Panc1 (cell line): ENCODE results near the gene ARHGEF17. TPM values are rescaled to one million over a fixed set of nuclear protein-coding genes. Genes with fewer than 3 reads are reported as not detected.

Source experiments
- ATAC-seq: fragments of 200-7000 bp; cut with Tn5 transposase; 2 replicates; pipeline ENCODE4 v1.9.1; 2020; ENCODE audit warnings: mild to moderate bottlenecking, moderate library complexity
- BruUV-seq: library from RNA; stranded (reverse); fragments of 400-500 nt; replicated peaks from 2 replicates; lab custom pipeline; 2021; lab: Mats Ljungman, UMichigan
- CTCF ChIA-PET: fragments of 300-600 bp; sonication (Branson Sonifier 250); formaldehyde crosslinking; loops from one replicate; lab custom pipeline; 2022; ENCODE audit warnings: antibody characterized with exemption; lab: Charles Lee
- POLR2A ChIA-PET: fragments of 300-600 bp; sonication (Branson Sonifier 250); formaldehyde crosslinking; loops from one replicate; lab custom pipeline; 2022; ENCODE audit warnings: antibody characterized with exemption; lab: Charles Lee
- DNase-seq: peaks from one replicate; pipeline ENCODE4 v3.0.0-alpha.2; 2010; ENCODE audit warnings: low read depth, low spot score
- H3K27ac ChIP-seq: 2 replicates; pipeline ENCODE4 v1.5.1; 2011; ENCODE audit warnings: mild to moderate bottlenecking, low read length, inconsistent platforms
- H3K27me3 ChIP-seq: fragments of 200-500 bp; sonication (Bioruptor generic); 2 replicates; pipeline ENCODE4 v1.6.0; 2014; ENCODE audit warnings: low read length, inconsistent platforms; ENCODE audit not compliant: control insufficient read depth, insufficient read depth
- H3K36me3 ChIP-seq: fragments of 200-500 bp; sonication (Bioruptor generic); 2 replicates; pipeline ENCODE4 v1.5.1; 2014; ENCODE audit warnings: inconsistent platforms, mild to moderate bottlenecking, low read length, moderate library complexity; ENCODE audit not compliant: control insufficient read depth, insufficient read depth
- H3K4me1 ChIP-seq: 2 replicates; pipeline ENCODE4 v1.5.1; 2011; ENCODE audit warnings: inconsistent platforms, mild to moderate bottlenecking, low read length, moderate library complexity; ENCODE audit not compliant: control insufficient read depth, insufficient read depth
- H3K4me3 ChIP-seq, 2 experiments: 2 replicates each; pipeline ENCODE4 v1.5.1; 2011 to 2012; ENCODE audit warnings: low read depth in 2 of 2, low read length in 2 of 2, mild to moderate bottlenecking in 2 of 2, inconsistent platforms in 1 of 2, moderate library complexity in 1 of 2
- H3K9me3 ChIP-seq: fragments of 200-500 bp; sonication (Bioruptor generic); 2 replicates; pipeline ENCODE4 v1.5.1; 2014; ENCODE audit warnings: low read depth, mild to moderate bottlenecking, inconsistent platforms, low read length, moderate library complexity; ENCODE audit not compliant: control insufficient read depth, insufficient read depth
- POLR2AphosphoS5 ChIP-seq: IDR thresholded peaks from 2 replicates; pipeline ENCODE4 v1.6.1; 2012; ENCODE audit warnings: mild to moderate bottlenecking, low read depth, low read length, moderate library complexity
- REST ChIP-seq, 2 experiments: IDR thresholded peaks; 2 replicates each; pipeline ENCODE4 v1.6.1; 2011 to 2012; ENCODE audit warnings: low read depth in 2 of 2, control low read depth in 1 of 2, low read length in 1 of 2, mild to moderate bottlenecking in 1 of 2, moderate library complexity in 1 of 2; ENCODE audit not compliant: insufficient read depth in 1 of 2
- SIN3A ChIP-seq: IDR thresholded peaks from 2 replicates; pipeline ENCODE4 v1.6.1; 2012; ENCODE audit warnings: low read depth, mild to moderate bottlenecking, low read length, moderate library complexity, borderline replicate concordance; ENCODE audit not compliant: insufficient read depth
- TCF7L2 ChIP-seq: IDR thresholded peaks from 2 replicates; pipeline ENCODE4 v1.6.1; 2011; ENCODE audit warnings: mild to moderate bottlenecking, low read depth, low read length, inconsistent platforms
- in situ Hi-C: cut with HindIII; loops from 2 replicates; pipeline ENCODE4 v1.10.0; 2016; ENCODE audit warnings: low sequenced_read_pairs, low pct_unique_long_range_greater_than_20kb
- intact Hi-C: fragments of 100-400 bp; cut with micrococcal nuclease; formaldehyde crosslinking; loops from one replicate; pipeline ENCODE4 v1.10.0; 2022; ENCODE audit not compliant: unreplicated experiment
- total RNA-seq: library from RNA; stranded (reverse); gene quantifications from one replicate; pipeline ENCODE4 v1.2.1, GENCODE V29; 2021; ENCODE audit not compliant: unreplicated experiment
- TF ChIP-seq, protein P1 (sequence below): fragments of 450-650 bp; IDR thresholded peaks from 2 replicates; pipeline ENCODE4 v1.5.1; 2017; ENCODE audit warnings: mild to moderate bottlenecking

ARHGEF17 gene
- total RNA-seq, 1 experiment from 2014 or later: 43.2 TPM

DNA sequence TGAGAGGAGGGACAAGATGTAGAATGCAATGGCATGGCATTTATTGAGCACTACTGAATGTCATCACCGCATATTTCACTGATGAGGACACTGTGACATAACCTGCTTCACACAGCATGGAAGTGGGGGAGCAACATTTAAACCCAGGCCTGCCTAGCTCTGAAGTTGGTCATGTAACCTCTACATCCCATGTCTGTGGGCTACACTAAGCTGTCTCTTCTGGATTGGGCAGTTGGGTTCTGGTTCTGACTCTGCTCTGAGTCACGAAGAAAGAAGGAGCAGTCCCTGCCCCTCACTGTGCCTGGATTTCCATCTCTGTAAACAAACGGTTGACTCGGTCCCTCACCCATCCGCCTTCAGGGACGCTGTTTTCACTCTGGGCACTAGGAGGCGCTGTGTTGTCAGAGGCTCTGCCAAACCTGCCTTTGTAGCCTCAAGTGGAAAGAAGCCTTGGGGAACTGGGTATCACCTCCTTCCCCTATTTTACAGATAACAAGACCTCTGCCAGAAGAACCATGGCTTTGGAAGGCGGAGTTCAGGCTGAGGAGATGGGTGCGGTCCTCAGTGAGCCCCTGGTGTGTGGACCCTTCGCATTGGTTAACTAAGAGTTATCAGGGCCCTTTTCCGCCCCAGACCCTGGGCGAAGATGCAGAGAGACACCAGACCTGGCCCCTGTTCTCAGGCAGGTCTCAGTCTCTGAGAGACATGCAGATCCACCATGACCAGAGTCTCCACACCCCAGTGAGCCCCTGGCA is 12.7 kb upstream of the ARHGEF17 start:
- no peaks in the 10 kb centered on the region for H3K27me3 ChIP-seq
- ATAC-seq (peak; percentile 72), DNase-seq (peak; percentile 64)
- no peaks in the 10 kb centered on the region for H3K36me3 ChIP-seq
- ChIA-PET CTCF (interaction anchor here (0.9 to 1.4 kb wide), 2 partner anchors 12 to 40 kb away, joined by 5 read pairs; no protein-coding TSS in a partner anchor), POLR2A (no interaction called here)
- H3K4me1 ChIP-seq: no peaks in the 10 kb centered on the region
- intact Hi-C loops: no loop called here
- H3K4me3 ChIP-seq: no peak overlapping the region
- TF ChIP-seq, protein P1, sequence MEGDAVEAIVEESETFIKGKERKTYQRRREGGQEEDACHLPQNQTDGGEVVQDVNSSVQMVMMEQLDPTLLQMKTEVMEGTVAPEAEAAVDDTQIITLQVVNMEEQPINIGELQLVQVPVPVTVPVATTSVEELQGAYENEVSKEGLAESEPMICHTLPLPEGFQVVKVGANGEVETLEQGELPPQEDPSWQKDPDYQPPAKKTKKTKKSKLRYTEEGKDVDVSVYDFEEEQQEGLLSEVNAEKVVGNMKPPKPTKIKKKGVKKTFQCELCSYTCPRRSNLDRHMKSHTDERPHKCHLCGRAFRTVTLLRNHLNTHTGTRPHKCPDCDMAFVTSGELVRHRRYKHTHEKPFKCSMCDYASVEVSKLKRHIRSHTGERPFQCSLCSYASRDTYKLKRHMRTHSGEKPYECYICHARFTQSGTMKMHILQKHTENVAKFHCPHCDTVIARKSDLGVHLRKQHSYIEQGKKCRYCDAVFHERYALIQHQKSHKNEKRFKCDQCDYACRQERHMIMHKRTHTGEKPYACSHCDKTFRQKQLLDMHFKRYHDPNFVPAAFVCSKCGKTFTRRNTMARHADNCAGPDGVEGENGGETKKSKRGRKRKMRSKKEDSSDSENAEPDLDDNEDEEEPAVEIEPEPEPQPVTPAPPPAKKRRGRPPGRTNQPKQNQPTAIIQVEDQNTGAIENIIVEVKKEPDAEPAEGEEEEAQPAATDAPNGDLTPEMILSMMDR: peak; percentile 98
- TF ChIP-seq POLR2AphosphoS5 (no peak), TCF7L2 (no peak)
- no peak overlapping the region for H3K27ac ChIP-seq
- in situ Hi-C loops: no loop called here
- BruUV-seq: no TSS peak
- no peaks in the 10 kb centered on the region for H3K9me3 ChIP-seq

DNA sequence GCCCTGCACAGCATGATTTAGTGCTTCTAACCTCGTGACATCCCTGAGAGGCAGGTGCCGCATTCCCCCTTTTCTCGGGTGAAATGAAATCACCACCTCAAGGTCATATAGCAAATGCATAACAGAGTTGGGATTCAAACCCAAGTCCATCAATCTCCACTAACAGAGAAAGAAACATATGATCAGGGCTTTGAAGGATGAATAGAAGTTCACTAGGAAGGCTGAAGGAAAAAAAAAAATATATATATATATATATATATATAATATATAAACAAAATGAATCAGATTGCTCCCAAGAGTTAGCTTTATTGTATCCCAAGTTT is 12.1 kb upstream of the ARHGEF17 start:
- no peak for TF ChIP-seq REST (IDR thresholded peaks at IDR 0.05; ENCODE audit: insufficient read depth in 1 of 2, low read depth in 2 of 2, low read length in 1 of 2)
- TF ChIP-seq SIN3A: no peak
- TF ChIP-seq, protein P1: no peak
- no peak for TF ChIP-seq POLR2AphosphoS5
- no peak for TF ChIP-seq TCF7L2
- no peaks in the 10 kb centered on the region for H3K36me3 ChIP-seq
- H3K4me3 ChIP-seq: no peak overlapping the region
- H3K9me3 ChIP-seq: no peaks in the 10 kb centered on the region
- ChIA-PET CTCF (interaction anchor here (0.6 to 0.7 kb wide), 3 partner anchors 17 to 352 kb away, joined by 3 to 7 read pairs (median 6); no protein-coding TSS in a partner anchor), POLR2A (interaction anchor here (0.7 kb wide), 1 partner anchor 37 kb away, joined by 6 read pairs; no protein-coding TSS in a partner anchor)
- no peak for DNase-seq
- ATAC-seq: no peak
- H3K27me3 ChIP-seq: no peaks in the 10 kb centered on the region
- intact Hi-C loops: no loop called here
- H3K4me1 ChIP-seq: no peaks in the 10 kb centered on the region
- no peak overlapping the region for H3K27ac ChIP-seq
- no TSS peak for BruUV-seq
- in situ Hi-C loops: no loop called here
